ENCODE data around the gene EHMT1.

The EHMT1 gene

GRCh38 chr9:137618105-137619067 is at the start of gene EHMT1:
Gene EHMT1 (plus strand): TSS chr9:137619005. CDS start chr9:137619029, 24 bp downstream.
- DNase-seq, result peak; percentile 90

- DNase-seq, result no peak
These were observed 49.1 kb upstream of the EHMT1 start for GRCh38 chr9:137569609-137570203.

- DNase-seq, result no peak
These were observed 48.2 kb upstream of the EHMT1 start for GRCh38 chr9:137570566-137570965.

GRCh38 chr9:137574192-137574591 is 44.6 kb upstream of the EHMT1 start:
- no peak for DNase-seq

- no peak for DNase-seq
These were observed 43.5 kb upstream of the EHMT1 start for GRCh38 chr9:137575364-137575715.

- no peak for DNase-seq
These were observed 42.9 kb upstream of the EHMT1 start for GRCh38 chr9:137575716-137576411.

GRCh38 chr9:137578518-137579258 is 40.1 kb upstream of the EHMT1 start, which contains the start of gene DPH7:
Gene DPH7 (minus strand): TSS chr9:137578925. CDS start chr9:137578777, 148 bp downstream.
- DNase-seq, result peak; percentile 90

- DNase-seq, result no peak
These were observed 39.6 kb upstream of the EHMT1 start for GRCh38 chr9:137579259-137579604.

- DNase-seq, result no peak
These were observed 38.4 kb upstream of the EHMT1 start for GRCh38 chr9:137580209-137580953.

GRCh38 chr9:137580954-137581322 is 37.9 kb upstream of the EHMT1 start:
- DNase-seq, result no peak

- DNase-seq, result no peak
These were observed 37.2 kb upstream of the EHMT1 start for GRCh38 chr9:137581361-137582285.

- DNase-seq, result no peak
These were observed 36.4 kb upstream of the EHMT1 start for GRCh38 chr9:137582286-137582860.

- no peak for DNase-seq
These were observed 35.5 kb upstream of the EHMT1 start for GRCh38 chr9:137583347-137583746.

GRCh38 chr9:137583957-137584356 is 34.8 kb upstream of the EHMT1 start:
- DNase-seq, result no peak

- no peak for DNase-seq
These were observed 32.0 kb upstream of the EHMT1 start for GRCh38 chr9:137586854-137587253.

GRCh38 chr9:137588311-137588710 is 30.5 kb upstream of the EHMT1 start:
- no peak for DNase-seq

- DNase-seq, result no peak
These were observed 29.9 kb upstream of the EHMT1 start for GRCh38 chr9:137588891-137589290.

GRCh38 chr9:137589441-137590122 is 29.2 kb upstream of the EHMT1 start:
- DNase-seq, result no peak

GRCh38 chr9:137590123-137590468 is 28.7 kb upstream of the EHMT1 start:
- no peak for DNase-seq
